Effector memory CD8-positive, alpha-beta T cell (primary cell): ENCODE results near the gene WDR4.

Source experiments
- ATAC-seq: fragments of 150-1000 bp; cut with Tn5 transposase; replicated peaks from 2 replicates; pipeline ENCODE4 v1.10.0; 2021; ENCODE audit warnings: mild to moderate bottlenecking, moderate library complexity
- DNase-seq, 3 experiments: peaks; one replicate each; pipeline ENCODE4 v3.0.0; 2021
- H3K27ac Mint-ChIP-seq, 2 donors: one replicate each; pipeline ENCODE4 v1.8.0; 2022; ENCODE audit warnings: mild to moderate bottlenecking in 2 of 2, mixed read lengths in 2 of 2, moderate library complexity in 2 of 2
- H3K27me3 Mint-ChIP-seq, 2 donors: one replicate each; pipeline ENCODE4 v1.8.0; 2022; ENCODE audit warnings: mixed read lengths in 2 of 2
- H3K36me3 Mint-ChIP-seq: one replicate; pipeline ENCODE4 v1.8.0; 2022; ENCODE audit warnings: mild to moderate bottlenecking, moderate library complexity, mixed read lengths; ENCODE audit not compliant: insufficient read depth
- H3K4me1 Mint-ChIP-seq, 2 donors: one replicate each; pipeline ENCODE4 v1.8.0; 2022; ENCODE audit warnings: low read depth in 2 of 2, mixed read lengths in 2 of 2
- H3K4me3 Mint-ChIP-seq, 2 donors: one replicate each; pipeline ENCODE4 v1.8.0; 2022; ENCODE audit warnings: mild to moderate bottlenecking in 2 of 2, mixed read lengths in 2 of 2, moderate library complexity in 2 of 2
- H3K9me3 Mint-ChIP-seq, 2 donors: one replicate each; pipeline ENCODE4 v1.8.0; 2022; ENCODE audit warnings: mixed read lengths in 2 of 2

WDR4 gene

GRCh38 chr21:42864815-42865775, 14.2 kb downstream of the WDR4 start:
- DNase-seq (no peak), ATAC-seq (no peak)
- Mint-ChIP-seq H3K4me3 (no peak overlapping the region), H3K36me3 (peaks cover 41% of the 10 kb centered on the region), H3K27me3 (no peaks in the 10 kb centered on the region), H3K27ac (peak overlapping the region; percentile 67 to 76), H3K4me1 (peaks cover 19 to 22% of the 10 kb centered on the region in 2 donors), H3K9me3 (no peaks in the 10 kb centered on the region)

- ATAC-seq = no peak
- Mint-ChIP-seq H3K9me3 (no peaks in the 10 kb centered on the region), H3K36me3 (peaks cover 36% of the 10 kb centered on the region), H3K27me3 (no peaks in the 10 kb centered on the region), H3K4me1 (peaks cover 19 to 22% of the 10 kb centered on the region in 2 donors), H3K27ac (no peak overlapping the region), H3K4me3 (no peak overlapping the region)
- DNase-seq = no peak
Observed at GRCh38 chr21:42864286-42864685, 15.1 kb downstream of the WDR4 start.

- peaks cover 21 to 22% of the 10 kb centered on the region in 2 donors for H3K4me1 Mint-ChIP-seq
- H3K27me3 Mint-ChIP-seq = no peaks in the 10 kb centered on the region
- no peak overlapping the region for H3K4me3 Mint-ChIP-seq
- H3K9me3 Mint-ChIP-seq = no peaks in the 10 kb centered on the region
- DNase-seq = no peak
- no peak overlapping the region for H3K27ac Mint-ChIP-seq
- no peak for ATAC-seq
- peaks cover 41% of the 10 kb centered on the region for H3K36me3 Mint-ChIP-seq
Observed at GRCh38 chr21:42863504-42863870, 15.9 kb downstream of the WDR4 start.

- H3K9me3 Mint-ChIP-seq = no peaks in the 10 kb centered on the region
Observed at GRCh38 chr21:42862774-42863503, 16.4 kb downstream of the WDR4 start.

GRCh38 chr21:42861848-42862400, 17.4 kb downstream of the WDR4 start:
- no peak for DNase-seq
- peaks cover 19 to 21% of the 10 kb centered on the region in 2 donors for H3K4me1 Mint-ChIP-seq
- no peak overlapping the region for H3K27ac Mint-ChIP-seq
- no peak for ATAC-seq
- no peaks in the 10 kb centered on the region for H3K27me3 Mint-ChIP-seq
- peaks cover 48% of the 10 kb centered on the region for H3K36me3 Mint-ChIP-seq
- H3K9me3 Mint-ChIP-seq = no peaks in the 10 kb centered on the region
- H3K4me3 Mint-ChIP-seq = no peak overlapping the region

More at GRCh38 chr21:42862774-42863503, 16.4 kb downstream of the WDR4 start:
- no peaks in the 10 kb centered on the region for H3K27me3 Mint-ChIP-seq
- H3K4me1 Mint-ChIP-seq = peaks cover 19 to 21% of the 10 kb centered on the region in 2 donors
- no peak overlapping the region for H3K27ac Mint-ChIP-seq
- ATAC-seq (no peak), DNase-seq (no peak)
- peaks cover 43% of the 10 kb centered on the region for H3K36me3 Mint-ChIP-seq
- no peak overlapping the region for H3K4me3 Mint-ChIP-seq

GRCh38 chr21:42861311-42861847, 18.0 kb downstream of the WDR4 start:
- Mint-ChIP-seq H3K36me3 (peaks cover 48% of the 10 kb centered on the region), H3K9me3 (no peaks in the 10 kb centered on the region), H3K4me3 (no peak overlapping the region), H3K27me3 (no peaks in the 10 kb centered on the region), H3K27ac (no peak overlapping the region), H3K4me1 (peaks cover 16 to 19% of the 10 kb centered on the region in 2 donors)
- no peak for DNase-seq
- no peak for ATAC-seq

- ATAC-seq (no peak), DNase-seq (no peak)
- Mint-ChIP-seq H3K9me3 (no peaks in the 10 kb centered on the region), H3K36me3 (peaks cover 51% of the 10 kb centered on the region), H3K4me3 (no peak overlapping the region), H3K4me1 (peaks cover 12 to 14% of the 10 kb centered on the region in 2 donors), H3K27ac (no peak overlapping the region), H3K27me3 (no peaks in the 10 kb centered on the region)
Observed at GRCh38 chr21:42860345-42860744, 19.0 kb downstream of the WDR4 start.

GRCh38 chr21:42859891-42860230, 19.5 kb downstream of the WDR4 start:
- Mint-ChIP-seq H3K27me3 (no peaks in the 10 kb centered on the region), H3K9me3 (no peaks in the 10 kb centered on the region), H3K27ac (no peak overlapping the region), H3K4me1 (peaks cover 11 to 12% of the 10 kb centered on the region in 2 donors), H3K36me3 (peaks cover 49% of the 10 kb centered on the region), H3K4me3 (no peak overlapping the region)
- ATAC-seq (no peak), DNase-seq (no peak)

GRCh38 chr21:42858957-42859890, 20.1 kb downstream of the WDR4 start:
- no peaks in the 10 kb centered on the region for H3K9me3 Mint-ChIP-seq
- H3K27ac Mint-ChIP-seq = peak overlapping the region in 1 of 2 donors; percentile 86

GRCh38 chr21:42858185-42858847, 21.0 kb downstream of the WDR4 start:
- ATAC-seq (no peak), DNase-seq (no peak)
- Mint-ChIP-seq H3K4me1 (peaks cover 7 to 8% of the 10 kb centered on the region in 2 donors), H3K36me3 (peaks cover 47% of the 10 kb centered on the region), H3K4me3 (no peak overlapping the region), H3K27me3 (no peaks in the 10 kb centered on the region), H3K27ac (peak overlapping the region in 1 of 2 donors; percentile 86), H3K9me3 (no peaks in the 10 kb centered on the region)

More at GRCh38 chr21:42858957-42859890, 20.1 kb downstream of the WDR4 start:
- no peak overlapping the region for H3K4me3 Mint-ChIP-seq
- no peaks in the 10 kb centered on the region for H3K27me3 Mint-ChIP-seq
- H3K36me3 Mint-ChIP-seq = peaks cover 46% of the 10 kb centered on the region
- no peak for ATAC-seq
- peaks cover 8% of the 10 kb centered on the region in 2 donors for H3K4me1 Mint-ChIP-seq
- DNase-seq = no peak

GRCh38 chr21:42857216-42857615, 22.1 kb downstream of the WDR4 start:
- Mint-ChIP-seq H3K4me3 (no peak overlapping the region), H3K36me3 (peaks cover 43% of the 10 kb centered on the region), H3K4me1 (peaks cover 2% of the 10 kb centered on the region in 2 donors), H3K9me3 (no peaks in the 10 kb centered on the region), H3K27ac (peak overlapping the region; percentile 45 to 46), H3K27me3 (no peaks in the 10 kb centered on the region)
- DNase-seq (no peak), ATAC-seq (no peak)

- Mint-ChIP-seq H3K9me3 (no peaks in the 10 kb centered on the region), H3K4me3 (no peak overlapping the region), H3K36me3 (peaks cover 50% of the 10 kb centered on the region), H3K27ac (no peak overlapping the region), H3K27me3 (no peaks in the 10 kb centered on the region), H3K4me1 (peaks cover 2 to 5% of the 10 kb centered on the region in 2 donors)
- DNase-seq = no peak
- ATAC-seq = no peak
Observed at GRCh38 chr21:42855937-42856335, 23.4 kb downstream of the WDR4 start.
